ENCODE results near the gene PPFIA3.
A peak's percentile ranks its signal among the peaks of the same experiment; 100 is the strongest.

PPFIA3 gene

DNA sequence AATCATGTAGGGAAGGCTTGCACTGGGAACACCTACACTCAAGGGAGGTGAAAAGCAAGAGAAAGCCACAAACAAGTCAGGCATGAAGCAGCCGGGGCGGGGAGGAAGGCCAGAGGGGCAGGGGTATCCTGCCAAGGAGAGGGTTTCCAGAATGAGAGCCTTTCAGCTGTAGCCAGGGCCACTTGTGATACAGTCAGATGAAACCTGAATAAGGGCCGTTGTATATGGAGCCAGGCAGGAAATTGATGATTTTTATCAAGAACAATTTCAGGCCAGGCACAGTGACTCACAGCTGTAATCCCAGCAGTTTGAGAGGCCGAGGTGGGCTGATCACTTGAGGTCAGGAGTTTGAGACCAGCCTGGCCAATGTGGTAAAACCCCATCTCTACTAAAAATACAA, 42.6 kb downstream of the PPFIA3 start:
- WGBS, 2 donors (ENCODE audit: extremely low coverage in 2 of 2, insufficient read length in 2 of 2, insufficient replicate concordance in 1 of 2): no CpG with 5 or more reads among the region's 4 CpGs
- Histone ChIP-seq H4K91ac (ENCODE audit: low read depth, low read length, poor library complexity) (no peak overlapping the region), H3K27ac (replicated peaks; ENCODE audit: low read length) (no peak overlapping the region), H2AFZ (ENCODE audit: low read length) (no peak overlapping the region), H3K4me3 (ENCODE audit: low read length in 2 of 2) (no peak overlapping the region), H2BK15ac (ENCODE audit: low read length) (no peak overlapping the region), H3K27me3 (ENCODE audit: control insufficient read depth in 3 of 3, insufficient read depth in 3 of 3, low read depth in 1 of 3, low read length in 3 of 3) (peaks cover 0 to 8% (median 0%) of the 10 kb centered on the region in 3 experiments), H3K23ac (ENCODE audit: low read depth, low read length, poor library complexity) (no peak overlapping the region), H3K4me1 (ENCODE audit: control insufficient read depth in 2 of 2, insufficient read depth in 1 of 2, low read depth in 1 of 2, low read length in 2 of 2) (peaks cover 3 to 13% of the 10 kb centered on the region in 2 donors), H3K9ac (ENCODE audit: low read depth, low read length, poor library complexity) (no peak overlapping the region), H3K9me3 (replicated peaks in 1 of 2; ENCODE audit: control insufficient read depth in 2 of 2, insufficient read depth in 1 of 2, low read depth in 1 of 2, low read length in 2 of 2) (no peaks in the 10 kb centered on the region), H3K79me1 (ENCODE audit: low read depth, low read length) (peaks cover 2% of the 10 kb centered on the region), H3K14ac (ENCODE audit: low read length) (no peak overlapping the region), H2BK5ac (ENCODE audit: low read length) (no peak overlapping the region), H2AK5ac (ENCODE audit: low read depth, low read length) (no peak overlapping the region), H3K18ac (ENCODE audit: low read length) (no peak overlapping the region), H3K4ac (ENCODE audit: low read length) (no peak overlapping the region), H2BK120ac (ENCODE audit: low read depth, low read length) (no peak overlapping the region), H3K36me3 (replicated peaks in 1 of 2; ENCODE audit: control insufficient read depth in 2 of 2, insufficient read depth in 2 of 2, low read length in 2 of 2) (peaks cover 0 to 36% of the 10 kb centered on the region in 2 donors), H3K4me2 (ENCODE audit: insufficient read depth, low read length, poor library complexity, severe bottlenecking) (no peak overlapping the region), H4K8ac (ENCODE audit: low read depth, low read length) (no peak overlapping the region), H2BK12ac (ENCODE audit: low read length) (no peak overlapping the region)
- DNase-seq (ENCODE audit: low spot score): no peak

DNA sequence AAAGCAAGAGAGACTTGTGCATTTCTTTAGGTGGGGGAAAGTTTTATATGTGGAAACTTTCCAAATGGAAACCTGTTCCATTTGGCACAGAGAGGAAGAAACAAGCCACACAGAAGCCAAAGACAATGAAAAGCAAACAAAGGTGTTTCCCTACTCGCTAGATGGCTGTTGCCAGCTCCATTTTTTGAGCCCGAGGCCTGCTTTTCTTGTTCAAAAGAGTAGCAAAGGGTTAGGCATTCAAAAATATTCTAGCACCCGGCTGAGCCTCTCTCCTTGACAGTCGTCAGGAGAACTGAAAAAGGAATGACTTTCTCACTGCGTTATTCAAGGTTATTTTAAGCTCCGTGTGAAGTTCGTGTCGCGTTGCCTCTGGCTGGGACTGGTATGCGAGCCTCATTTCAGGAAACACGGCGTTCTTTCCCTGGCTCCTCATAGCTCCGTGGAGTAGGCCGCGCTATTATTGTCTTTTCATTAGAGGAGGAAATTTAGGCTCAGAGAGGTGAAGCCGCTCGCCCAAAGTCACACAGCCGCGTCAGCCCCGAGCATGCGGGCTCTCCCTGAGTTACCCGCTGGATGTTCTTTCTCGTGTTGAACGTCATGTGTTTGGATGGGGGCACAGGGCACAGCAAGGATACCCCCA, 45.9 kb downstream of the PPFIA3 start:
- Histone ChIP-seq H2AFZ (ENCODE audit: low read length) (no peak overlapping the region), H3K14ac (ENCODE audit: low read length) (peak overlapping the region; percentile 97), H2BK5ac (ENCODE audit: low read length) (peak overlapping the region; percentile 70), H3K9ac (ENCODE audit: low read depth, low read length, poor library complexity) (peak overlapping the region; percentile 85), H3K27me3 (ENCODE audit: control insufficient read depth in 3 of 3, insufficient read depth in 3 of 3, low read depth in 1 of 3, low read length in 3 of 3) (peaks cover 0 to 3% (median 0%) of the 10 kb centered on the region in 3 experiments), H4K8ac (ENCODE audit: low read depth, low read length) (peak overlapping the region; percentile 94), H3K79me1 (ENCODE audit: low read depth, low read length) (peaks cover 2% of the 10 kb centered on the region), H3K18ac (ENCODE audit: low read length) (peak overlapping the region; percentile 92), H3K36me3 (replicated peaks in 1 of 2; ENCODE audit: control insufficient read depth in 2 of 2, insufficient read depth in 2 of 2, low read length in 2 of 2) (peaks cover 0 to 52% of the 10 kb centered on the region in 2 donors), H3K4ac (ENCODE audit: low read length) (no peak overlapping the region), H3K4me3 (ENCODE audit: low read length in 2 of 2) (no peak overlapping the region), H2BK15ac (ENCODE audit: low read length) (peak overlapping the region; percentile 54), H3K27ac (replicated peaks; ENCODE audit: low read length) (no peak overlapping the region), H3K4me1 (ENCODE audit: control insufficient read depth in 2 of 2, insufficient read depth in 1 of 2, low read depth in 1 of 2, low read length in 2 of 2) (peaks cover 0 to 7% of the 10 kb centered on the region in 2 donors), H3K23ac (ENCODE audit: low read depth, low read length, poor library complexity) (peak overlapping the region; percentile 69), H3K4me2 (ENCODE audit: insufficient read depth, low read length, poor library complexity, severe bottlenecking) (peak overlapping the region; percentile 71), H3K9me3 (replicated peaks in 1 of 2; ENCODE audit: control insufficient read depth in 2 of 2, insufficient read depth in 1 of 2, low read depth in 1 of 2, low read length in 2 of 2) (no peaks in the 10 kb centered on the region), H2AK5ac (ENCODE audit: low read depth, low read length) (peak overlapping the region; percentile 47), H2BK120ac (ENCODE audit: low read depth, low read length) (no peak overlapping the region), H2BK12ac (ENCODE audit: low read length) (no peak overlapping the region), H4K91ac (ENCODE audit: low read depth, low read length, poor library complexity) (no peak overlapping the region)
- no CpG with 5 or more reads among the region's 24 CpGs for WGBS, 2 donors (ENCODE audit: extremely low coverage in 2 of 2, insufficient read length in 2 of 2, insufficient replicate concordance in 1 of 2)
- DNase-seq (ENCODE audit: low spot score): no peak

DNA sequence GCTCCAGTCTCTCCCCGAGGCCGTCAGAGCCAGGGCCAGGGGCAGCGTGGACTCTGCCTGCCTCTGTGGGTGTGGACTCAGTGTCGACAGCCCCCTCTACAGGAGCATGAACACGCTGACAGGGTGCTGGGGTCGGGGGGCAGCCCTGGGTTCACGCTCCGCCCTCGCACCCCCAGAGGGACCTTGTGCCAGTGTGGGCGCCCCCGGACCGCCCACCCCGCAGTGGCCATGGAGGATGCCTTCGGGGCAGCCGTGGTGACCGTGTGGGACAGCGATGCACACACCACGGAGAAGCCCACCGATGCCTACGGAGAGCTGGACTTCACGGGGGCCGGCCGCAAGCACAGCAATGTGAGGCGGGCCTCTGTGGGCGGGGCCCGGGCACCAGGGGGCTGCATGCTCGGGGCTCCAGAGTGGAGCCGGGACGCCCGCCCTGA, 46.5 kb downstream of the PPFIA3 start:
- Histone ChIP-seq H2BK5ac (ENCODE audit: low read length) (peak overlapping the region; percentile 70), H3K27ac (replicated peaks; ENCODE audit: low read length) (no peak overlapping the region), H2AFZ (ENCODE audit: low read length) (no peak overlapping the region), H3K36me3 (replicated peaks in 1 of 2; ENCODE audit: control insufficient read depth in 2 of 2, insufficient read depth in 2 of 2, low read length in 2 of 2) (peaks cover 0 to 55% of the 10 kb centered on the region in 2 donors), H3K4me3 (ENCODE audit: low read length in 2 of 2) (peak overlapping the region in 1 of 2 donors; percentile 65), H3K4ac (ENCODE audit: low read length) (no peak overlapping the region), H2BK120ac (ENCODE audit: low read depth, low read length) (no peak overlapping the region), H3K14ac (ENCODE audit: low read length) (peak overlapping the region; percentile 97), H2BK12ac (ENCODE audit: low read length) (no peak overlapping the region), H3K9me3 (replicated peaks in 1 of 2; ENCODE audit: control insufficient read depth in 2 of 2, insufficient read depth in 1 of 2, low read depth in 1 of 2, low read length in 2 of 2) (no peaks in the 10 kb centered on the region), H3K27me3 (ENCODE audit: control insufficient read depth in 3 of 3, insufficient read depth in 3 of 3, low read depth in 1 of 3, low read length in 3 of 3) (peaks cover 0 to 3% (median 0%) of the 10 kb centered on the region in 3 experiments), H3K79me1 (ENCODE audit: low read depth, low read length) (no peaks in the 10 kb centered on the region), H2BK15ac (ENCODE audit: low read length) (peak overlapping the region; percentile 54), H4K8ac (ENCODE audit: low read depth, low read length) (peak overlapping the region; percentile 94), H3K4me1 (ENCODE audit: control insufficient read depth in 2 of 2, insufficient read depth in 1 of 2, low read depth in 1 of 2, low read length in 2 of 2) (peaks cover 0 to 7% of the 10 kb centered on the region in 2 donors), H3K9ac (ENCODE audit: low read depth, low read length, poor library complexity) (peak overlapping the region; percentile 85), H4K91ac (ENCODE audit: low read depth, low read length, poor library complexity) (no peak overlapping the region), H3K18ac (ENCODE audit: low read length) (peak overlapping the region; percentile 92), H2AK5ac (ENCODE audit: low read depth, low read length) (peak overlapping the region; percentile 47), H3K4me2 (ENCODE audit: insufficient read depth, low read length, poor library complexity, severe bottlenecking) (peak overlapping the region; percentile 71), H3K23ac (ENCODE audit: low read depth, low read length, poor library complexity) (peak overlapping the region; percentile 69)
- WGBS, 2 donors (ENCODE audit: extremely low coverage in 2 of 2, insufficient read length in 2 of 2, insufficient replicate concordance in 1 of 2): no CpG with 5 or more reads among the region's 30 CpGs
- no peak for DNase-seq (ENCODE audit: low spot score)

DNA sequence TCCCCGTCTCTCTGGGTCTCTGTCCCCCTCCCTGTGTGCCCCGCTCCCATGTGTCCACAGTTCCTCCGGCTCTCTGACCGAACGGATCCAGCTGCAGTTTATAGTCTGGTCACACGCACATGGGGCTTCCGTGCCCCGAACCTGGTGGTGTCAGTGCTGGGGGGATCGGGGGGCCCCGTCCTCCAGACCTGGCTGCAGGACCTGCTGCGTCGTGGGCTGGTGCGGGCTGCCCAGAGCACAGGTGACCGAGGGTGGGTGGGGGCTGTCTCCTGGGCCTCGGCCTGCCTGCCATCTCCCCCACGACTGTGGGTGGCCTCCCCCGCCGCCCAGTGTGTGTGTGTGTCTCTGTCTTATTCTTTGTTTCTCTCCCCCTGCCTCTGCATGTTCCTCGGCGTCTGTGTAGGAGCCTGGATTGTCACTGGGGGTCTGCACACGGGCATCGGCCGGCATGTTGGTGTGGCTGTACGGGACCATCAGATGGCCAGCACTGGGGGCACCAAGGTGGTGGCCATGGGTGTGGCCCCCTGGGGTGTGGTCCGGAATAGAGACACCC, 48.6 kb downstream of the PPFIA3 start:
- Histone ChIP-seq H3K27me3 (ENCODE audit: control insufficient read depth in 3 of 3, insufficient read depth in 3 of 3, low read depth in 1 of 3, low read length in 3 of 3) (peaks cover 0 to 3% (median 0%) of the 10 kb centered on the region in 3 experiments), H3K4me2 (ENCODE audit: insufficient read depth, low read length, poor library complexity, severe bottlenecking) (no peak overlapping the region), H3K9ac (ENCODE audit: low read depth, low read length, poor library complexity) (no peak overlapping the region), H3K18ac (ENCODE audit: low read length) (no peak overlapping the region), H2BK5ac (ENCODE audit: low read length) (no peak overlapping the region), H3K27ac (replicated peaks; ENCODE audit: low read length) (no peak overlapping the region), H3K4me3 (ENCODE audit: low read length in 2 of 2) (no peak overlapping the region), H3K4me1 (ENCODE audit: control insufficient read depth in 2 of 2, insufficient read depth in 1 of 2, low read depth in 1 of 2, low read length in 2 of 2) (peaks cover 0 to 7% of the 10 kb centered on the region in 2 donors), H4K8ac (ENCODE audit: low read depth, low read length) (no peak overlapping the region), H3K23ac (ENCODE audit: low read depth, low read length, poor library complexity) (peak overlapping the region; percentile 89), H2BK12ac (ENCODE audit: low read length) (no peak overlapping the region), H2AFZ (ENCODE audit: low read length) (no peak overlapping the region), H3K9me3 (replicated peaks in 1 of 2; ENCODE audit: control insufficient read depth in 2 of 2, insufficient read depth in 1 of 2, low read depth in 1 of 2, low read length in 2 of 2) (no peaks in the 10 kb centered on the region), H3K14ac (ENCODE audit: low read length) (no peak overlapping the region), H2AK5ac (ENCODE audit: low read depth, low read length) (peak overlapping the region; percentile 61), H2BK15ac (ENCODE audit: low read length) (no peak overlapping the region), H3K36me3 (replicated peaks in 1 of 2; ENCODE audit: control insufficient read depth in 2 of 2, insufficient read depth in 2 of 2, low read length in 2 of 2) (peaks cover 0 to 68% of the 10 kb centered on the region in 2 donors), H3K4ac (ENCODE audit: low read length) (no peak overlapping the region), H3K79me1 (ENCODE audit: low read depth, low read length) (no peaks in the 10 kb centered on the region), H2BK120ac (ENCODE audit: low read depth, low read length) (no peak overlapping the region), H4K91ac (ENCODE audit: low read depth, low read length, poor library complexity) (no peak overlapping the region)
- DNase-seq (ENCODE audit: low spot score): no peak
- no CpG with 5 or more reads among the region's 25 CpGs for WGBS, 2 donors (ENCODE audit: extremely low coverage in 2 of 2, insufficient read length in 2 of 2, insufficient replicate concordance in 1 of 2)

All from neuronal stem cell (in vitro differentiated cells).